C4-2B (cell line): ENCODE results near the gene NIF3L1.

Source experiments
- H3K27ac ChIP-seq: fragments of 450-650 bp; 2 replicates; pipeline ENCODE4 v1.5.1; 2017
- ZFX ChIP-seq: fragments of 450-650 bp; IDR thresholded peaks from 2 replicates; pipeline ENCODE4 v1.6.1; 2017
- TF ChIP-seq, protein P1 (sequence below): fragments of 450-650 bp; conservative IDR thresholded peaks from 2 replicates; pipeline ENCODE4 v1.5.1; 2017; ENCODE audit warnings: mild to moderate bottlenecking

Gene NIF3L1

DNA sequence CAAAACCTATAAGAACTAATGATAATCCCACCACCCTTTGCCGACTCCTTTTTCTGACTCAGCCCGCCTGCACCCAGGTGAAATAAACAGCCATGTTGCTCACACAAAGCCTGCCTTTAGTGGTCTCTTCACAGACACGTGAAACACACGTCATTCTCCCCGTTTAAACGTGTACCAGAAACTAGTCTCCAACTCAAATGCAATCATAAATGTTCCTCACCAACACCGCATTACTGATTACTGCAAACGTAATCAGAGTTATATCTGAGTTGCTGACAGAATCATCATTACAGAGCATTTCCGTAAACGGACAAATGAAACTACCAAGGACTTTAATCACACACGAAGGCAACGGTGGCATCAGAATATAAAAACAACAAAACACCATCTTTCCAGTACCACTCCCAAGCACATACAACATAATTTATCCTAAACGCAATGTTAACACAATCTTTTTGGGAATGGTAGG, 26.6 kb upstream of the NIF3L1 start:
- H3K27ac ChIP-seq: peak overlapping the region; percentile 16; the same call in 1 of the 2 replicates
- TF ChIP-seq, protein P1, sequence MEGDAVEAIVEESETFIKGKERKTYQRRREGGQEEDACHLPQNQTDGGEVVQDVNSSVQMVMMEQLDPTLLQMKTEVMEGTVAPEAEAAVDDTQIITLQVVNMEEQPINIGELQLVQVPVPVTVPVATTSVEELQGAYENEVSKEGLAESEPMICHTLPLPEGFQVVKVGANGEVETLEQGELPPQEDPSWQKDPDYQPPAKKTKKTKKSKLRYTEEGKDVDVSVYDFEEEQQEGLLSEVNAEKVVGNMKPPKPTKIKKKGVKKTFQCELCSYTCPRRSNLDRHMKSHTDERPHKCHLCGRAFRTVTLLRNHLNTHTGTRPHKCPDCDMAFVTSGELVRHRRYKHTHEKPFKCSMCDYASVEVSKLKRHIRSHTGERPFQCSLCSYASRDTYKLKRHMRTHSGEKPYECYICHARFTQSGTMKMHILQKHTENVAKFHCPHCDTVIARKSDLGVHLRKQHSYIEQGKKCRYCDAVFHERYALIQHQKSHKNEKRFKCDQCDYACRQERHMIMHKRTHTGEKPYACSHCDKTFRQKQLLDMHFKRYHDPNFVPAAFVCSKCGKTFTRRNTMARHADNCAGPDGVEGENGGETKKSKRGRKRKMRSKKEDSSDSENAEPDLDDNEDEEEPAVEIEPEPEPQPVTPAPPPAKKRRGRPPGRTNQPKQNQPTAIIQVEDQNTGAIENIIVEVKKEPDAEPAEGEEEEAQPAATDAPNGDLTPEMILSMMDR: no peak
- no peak for TF ChIP-seq ZFX

DNA sequence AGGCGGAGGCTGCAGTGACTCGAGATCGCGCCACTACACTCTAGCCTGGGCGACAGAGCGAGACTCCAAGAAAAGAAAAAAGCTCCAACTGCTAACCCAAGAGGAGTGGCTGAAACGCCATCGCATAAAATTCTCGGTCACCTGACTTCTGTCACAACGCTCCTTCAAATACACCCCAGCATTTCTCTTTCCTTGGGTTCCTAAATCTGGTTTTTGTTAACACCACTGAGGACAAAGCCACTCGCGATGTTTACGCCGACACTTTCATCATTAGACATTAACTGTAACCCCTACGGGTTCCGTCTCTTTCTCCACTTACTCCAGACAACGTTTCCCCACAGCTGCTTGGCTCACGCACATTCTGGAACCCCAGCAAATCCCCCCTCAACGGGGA, 25.4 kb upstream of the NIF3L1 start:
- TF ChIP-seq ZFX: no peak
- TF ChIP-seq, protein P1: no peak
- peak overlapping the region; percentile 98 for H3K27ac ChIP-seq

DNA sequence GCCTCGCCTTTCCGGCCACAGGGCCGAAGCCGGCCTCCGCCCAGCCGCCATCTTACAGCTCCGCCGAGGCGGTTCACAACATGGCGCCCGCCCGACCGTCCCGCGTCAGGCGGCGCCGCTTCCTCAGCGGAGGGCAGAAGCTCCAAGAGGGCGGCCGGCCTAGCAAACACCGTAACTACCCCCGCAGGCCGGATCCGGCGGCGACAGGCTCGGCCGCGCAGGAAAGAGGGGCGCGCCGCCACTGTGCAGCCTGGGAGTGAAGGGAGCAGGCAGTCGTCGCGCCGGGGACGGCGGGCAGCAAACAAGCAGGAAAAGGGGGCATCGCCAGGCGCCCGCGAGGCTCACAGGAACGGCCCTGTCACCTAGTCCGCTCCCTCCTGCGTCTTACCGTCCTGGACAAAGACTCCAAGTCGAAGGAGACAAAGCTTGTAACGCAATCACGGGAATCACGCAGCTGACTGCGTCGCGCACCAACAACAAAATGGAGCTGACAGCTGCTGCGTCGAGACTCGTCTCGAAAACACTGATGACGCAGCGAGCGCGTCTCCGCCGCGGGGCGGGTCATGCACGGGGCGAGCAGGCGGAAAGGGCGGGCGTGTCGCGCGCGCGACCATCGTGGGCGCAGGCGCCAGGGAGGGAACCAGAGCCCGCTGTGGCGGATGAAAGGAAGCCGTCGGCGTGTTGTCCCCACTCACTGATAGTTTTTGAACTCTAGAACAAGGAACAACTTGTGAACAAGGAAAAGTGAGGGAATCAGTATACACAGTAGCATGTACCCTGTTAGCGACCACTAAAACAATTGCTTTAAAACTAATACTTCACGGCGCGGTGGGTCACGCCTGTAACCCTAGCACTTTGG, 24.8 kb upstream of the NIF3L1 start, which contains the start of gene CLK1:
CLK1 (minus strand) TSS at position 483 of the 859 bp plus-strand sequence. CDS start 2,796 bp downstream, outside the sequence.
- peak; percentile 50; the same call in 1 of the 2 replicates for TF ChIP-seq ZFX
- TF ChIP-seq, protein P1: no peak
- H3K27ac ChIP-seq: peak within 1 kb of the TSS; percentile 98

DNA sequence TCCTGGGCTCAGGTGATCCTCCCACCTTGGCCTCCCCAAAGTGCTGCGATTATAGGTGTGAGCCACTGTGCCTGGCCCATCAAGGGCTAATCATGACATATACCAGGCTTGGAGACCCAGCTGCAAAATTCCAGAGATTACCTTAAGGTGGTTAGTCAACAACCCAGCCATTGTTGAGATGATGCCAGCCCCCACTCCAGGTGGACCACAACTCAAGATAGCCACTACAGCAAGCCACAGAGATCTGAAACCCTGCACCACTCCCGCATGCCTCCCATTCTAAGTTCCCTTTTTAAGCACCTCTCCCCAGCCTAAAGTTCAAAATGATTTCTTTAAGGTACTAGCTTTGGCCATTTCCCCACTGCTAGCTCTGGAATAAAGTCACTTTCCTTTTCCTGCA, 20.2 kb upstream of the NIF3L1 start:
- no peak overlapping the region for H3K27ac ChIP-seq
- TF ChIP-seq, protein P1: no peak
- TF ChIP-seq ZFX: no peak

DNA sequence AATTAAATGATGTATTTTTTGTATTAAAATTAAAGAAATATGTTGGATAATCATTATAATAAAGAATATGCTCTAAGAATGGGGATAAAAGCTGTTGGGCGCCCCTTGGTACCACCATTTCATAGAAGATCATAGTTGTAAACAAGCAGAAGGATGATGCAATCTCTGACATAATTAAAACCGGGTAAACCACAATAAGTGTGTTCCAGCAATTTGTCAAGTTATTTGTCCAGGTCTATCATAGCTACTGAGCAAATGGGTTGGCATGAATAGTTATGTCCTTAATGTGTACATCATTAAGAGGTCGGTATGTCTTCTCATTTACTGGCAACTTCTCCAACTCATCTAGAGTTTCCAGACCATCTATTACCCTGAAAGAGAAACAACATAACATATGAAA, 18.0 kb upstream of the NIF3L1 start:
- TF ChIP-seq ZFX: no peak
- TF ChIP-seq, protein P1: no peak
- H3K27ac ChIP-seq: no peak overlapping the region

DNA sequence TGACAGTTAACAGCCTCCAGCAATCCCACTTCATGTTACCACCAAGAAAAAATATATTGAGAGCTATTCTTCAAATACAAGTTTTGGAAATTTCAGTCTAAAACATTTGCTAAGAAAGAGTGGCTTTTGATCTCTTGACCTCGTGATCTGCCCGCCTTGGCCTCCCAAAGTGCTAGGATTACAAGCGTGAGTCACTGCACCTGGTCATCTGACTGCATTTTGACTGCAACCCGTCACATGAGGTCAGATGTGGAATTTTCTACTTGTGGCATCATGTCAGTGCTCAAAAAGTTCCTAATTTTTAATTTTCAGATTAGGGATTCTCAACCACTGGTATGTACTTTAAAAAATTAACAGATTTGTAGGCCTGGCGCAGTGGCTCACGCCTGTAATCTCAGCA, 15.6 kb upstream of the NIF3L1 start:
- TF ChIP-seq, protein P1: no peak
- TF ChIP-seq ZFX: no peak
- no peak overlapping the region for H3K27ac ChIP-seq

DNA sequence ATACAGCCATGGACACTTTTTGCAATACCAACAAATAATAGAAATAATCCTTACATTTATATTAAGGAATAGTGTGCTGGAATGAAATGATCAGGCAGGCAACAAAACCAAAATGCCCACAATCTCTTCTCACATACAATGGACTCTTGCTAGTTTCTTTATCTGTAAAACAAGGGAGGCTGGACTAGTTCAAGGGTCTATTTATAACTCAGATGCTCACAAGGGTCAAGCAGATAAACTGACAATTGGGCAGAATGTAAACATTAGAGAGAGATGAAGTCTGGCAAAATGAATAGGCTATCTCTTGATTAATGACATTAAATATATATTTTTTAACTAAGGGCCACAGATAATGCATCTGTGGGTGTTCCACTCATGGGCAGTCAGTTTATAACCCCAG, 11.7 kb upstream of the NIF3L1 start:
- no peak for TF ChIP-seq ZFX
- TF ChIP-seq, protein P1: no peak
- no peak overlapping the region for H3K27ac ChIP-seq
